ENCODE measurements around the gene NSUN4. TPM values are rescaled to one million over a fixed set of nuclear protein-coding genes. Genes with fewer than 3 reads are reported as not detected.
"Not testable (repeated sequence)": the region's sequence is repeated elsewhere in the genome, so short reads cannot be mapped to it uniquely, and the experiment has no call there.

NSUN4 gene
- 7.7 TPM for total RNA-seq

DNA sequence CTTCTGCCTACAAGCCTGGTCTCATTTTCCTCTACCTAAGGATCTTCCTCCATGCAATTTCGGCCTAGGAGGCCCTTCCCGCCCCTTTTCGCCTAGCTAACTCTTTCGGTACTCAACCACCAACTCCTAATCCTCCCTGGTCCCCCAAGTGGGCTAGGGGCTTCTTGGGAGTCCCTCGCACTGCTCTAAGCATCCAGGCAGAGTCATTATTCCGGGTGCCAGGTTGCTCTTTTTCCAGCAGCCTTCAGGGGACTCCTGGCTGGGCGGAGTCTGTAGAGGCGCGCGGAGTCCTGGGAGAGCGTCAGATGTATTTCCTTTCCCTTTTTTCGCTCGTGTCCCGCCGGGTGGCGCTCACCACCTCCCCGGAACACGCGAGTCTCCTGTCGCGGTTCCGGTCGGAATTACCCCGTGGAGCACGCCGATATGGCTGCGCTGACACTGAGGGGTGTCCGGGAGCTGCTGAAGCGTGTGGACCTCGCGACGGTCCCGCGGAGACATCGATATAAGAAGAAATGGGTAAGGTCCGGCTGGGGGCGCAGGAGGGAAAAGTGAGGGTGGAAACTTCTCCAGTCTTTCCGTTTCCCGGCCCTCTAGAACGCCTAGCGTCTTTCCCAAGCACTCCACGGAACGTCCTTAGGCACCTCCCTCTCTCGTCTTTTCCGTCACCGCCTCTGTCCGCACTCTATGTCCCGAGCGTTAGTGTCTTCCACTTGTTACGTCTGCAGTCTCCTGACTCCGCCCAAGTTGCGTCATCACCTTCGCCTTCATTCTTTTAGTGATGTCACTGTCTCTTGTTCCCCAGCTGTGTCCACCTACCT, at the start of gene NSUN4:
NSUN4 (plus strand) TSS at position 404 of the 818 bp plus-strand sequence; CDS start at position 424, 20 bp downstream.
- FAIRE-seq (no peak), DNase-seq (ENCODE audit: low spot score in 2 of 2) (peak; percentile 64 to 88)

DNA sequence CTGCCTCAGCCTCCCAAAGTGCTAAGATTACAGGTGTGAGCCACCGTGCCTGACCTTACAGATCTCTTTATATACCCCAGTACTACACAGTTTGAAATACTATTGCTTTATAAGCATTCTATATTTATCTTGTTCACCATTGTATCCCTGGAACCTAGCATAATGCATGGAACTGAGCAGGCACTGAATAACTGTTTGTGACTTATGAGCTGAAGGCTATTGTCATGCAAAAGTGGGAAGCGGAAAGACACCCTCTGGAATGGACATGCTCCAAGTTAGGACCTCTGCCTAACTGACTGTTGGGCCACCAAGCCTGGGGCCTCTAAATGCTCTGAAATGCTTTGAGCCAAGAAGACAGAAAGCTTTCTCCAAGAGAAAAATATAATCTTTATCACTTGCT, 45.3 kb upstream of the NSUN4 start:
- no peak for FAIRE-seq
- DNase-seq (ENCODE audit: low spot score in 2 of 2): no peak

DNA sequence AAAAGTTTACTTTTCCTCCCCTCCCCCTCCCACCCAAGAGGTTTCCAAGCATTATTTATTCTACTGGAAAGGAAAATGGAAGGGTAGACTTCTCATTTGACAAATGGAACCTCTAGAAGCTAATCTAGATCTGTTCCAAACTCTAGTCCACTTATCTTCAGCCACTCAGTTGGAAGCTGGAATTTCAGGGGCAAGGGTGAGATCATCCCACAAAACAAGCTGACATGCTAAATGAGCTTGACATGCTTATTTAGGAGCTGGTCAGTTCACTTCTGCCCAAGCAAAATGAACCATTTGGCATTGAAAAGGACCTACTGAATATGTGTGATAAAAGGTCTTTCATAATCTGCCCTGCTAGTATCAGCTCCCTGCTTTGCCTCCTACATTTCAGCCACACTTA, 42.2 kb upstream of the NSUN4 start:
- FAIRE-seq (no peak), DNase-seq (ENCODE audit: low spot score in 2 of 2) (no peak)

DNA sequence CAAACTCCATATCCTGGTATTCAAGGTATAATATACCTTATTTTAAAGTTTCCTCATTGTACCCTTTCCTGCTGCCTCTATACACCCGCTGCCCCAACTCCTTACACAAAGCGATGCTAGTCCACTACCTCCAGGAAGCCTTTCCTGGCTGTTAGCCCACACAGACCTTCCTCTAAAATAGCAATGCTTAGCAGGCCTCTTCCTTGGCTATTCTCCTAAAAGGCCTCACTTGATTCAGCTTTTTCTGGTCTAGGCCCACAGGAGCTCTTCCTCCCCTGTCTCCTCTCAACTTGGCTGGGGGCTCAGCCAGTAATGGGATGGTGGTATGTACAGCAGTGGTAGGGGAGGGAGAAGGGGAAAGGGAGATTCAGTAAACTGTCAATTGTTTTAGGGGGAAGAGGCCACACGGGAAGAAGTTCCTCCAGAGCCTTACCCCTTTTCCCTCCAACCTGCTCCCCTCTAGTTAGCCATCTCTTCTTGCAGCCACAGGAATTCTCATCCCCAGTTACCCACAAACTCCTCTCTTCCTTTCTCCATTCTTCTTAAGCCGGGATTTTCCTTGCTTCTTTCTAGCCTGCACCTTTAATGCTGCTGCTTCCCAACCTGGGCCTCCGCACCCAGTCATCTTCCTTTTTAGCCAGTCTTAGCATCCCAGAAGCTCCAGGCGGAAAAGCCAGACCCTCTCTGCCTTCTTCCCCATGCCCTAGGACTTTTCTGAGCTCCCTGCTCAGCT, 39.8 kb upstream of the NSUN4 start:
- FAIRE-seq (no peak), DNase-seq (ENCODE audit: low spot score in 2 of 2) (no peak)

DNA sequence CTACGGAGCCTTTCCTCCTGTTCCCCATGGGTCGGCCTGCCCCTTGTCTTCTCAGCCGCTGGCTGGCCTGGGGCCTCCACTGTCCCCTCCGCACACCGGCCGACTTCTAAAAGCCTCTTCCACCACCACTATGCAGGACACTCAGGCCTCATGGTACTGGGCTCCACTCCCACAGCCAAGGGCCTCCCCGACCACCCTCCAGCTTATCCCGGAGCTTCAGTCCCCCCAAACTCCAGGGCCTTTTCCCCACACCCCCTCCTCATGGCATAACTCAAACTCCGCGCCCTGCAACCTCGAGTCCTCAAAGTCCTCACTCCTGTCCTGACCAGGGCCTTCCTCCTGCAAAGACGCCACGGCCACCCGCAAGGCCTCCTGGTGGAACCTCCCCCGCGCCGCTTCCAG, 39.2 kb upstream of the NSUN4 start:
- no peak for DNase-seq (ENCODE audit: low spot score in 2 of 2)
- FAIRE-seq: no peak

DNA sequence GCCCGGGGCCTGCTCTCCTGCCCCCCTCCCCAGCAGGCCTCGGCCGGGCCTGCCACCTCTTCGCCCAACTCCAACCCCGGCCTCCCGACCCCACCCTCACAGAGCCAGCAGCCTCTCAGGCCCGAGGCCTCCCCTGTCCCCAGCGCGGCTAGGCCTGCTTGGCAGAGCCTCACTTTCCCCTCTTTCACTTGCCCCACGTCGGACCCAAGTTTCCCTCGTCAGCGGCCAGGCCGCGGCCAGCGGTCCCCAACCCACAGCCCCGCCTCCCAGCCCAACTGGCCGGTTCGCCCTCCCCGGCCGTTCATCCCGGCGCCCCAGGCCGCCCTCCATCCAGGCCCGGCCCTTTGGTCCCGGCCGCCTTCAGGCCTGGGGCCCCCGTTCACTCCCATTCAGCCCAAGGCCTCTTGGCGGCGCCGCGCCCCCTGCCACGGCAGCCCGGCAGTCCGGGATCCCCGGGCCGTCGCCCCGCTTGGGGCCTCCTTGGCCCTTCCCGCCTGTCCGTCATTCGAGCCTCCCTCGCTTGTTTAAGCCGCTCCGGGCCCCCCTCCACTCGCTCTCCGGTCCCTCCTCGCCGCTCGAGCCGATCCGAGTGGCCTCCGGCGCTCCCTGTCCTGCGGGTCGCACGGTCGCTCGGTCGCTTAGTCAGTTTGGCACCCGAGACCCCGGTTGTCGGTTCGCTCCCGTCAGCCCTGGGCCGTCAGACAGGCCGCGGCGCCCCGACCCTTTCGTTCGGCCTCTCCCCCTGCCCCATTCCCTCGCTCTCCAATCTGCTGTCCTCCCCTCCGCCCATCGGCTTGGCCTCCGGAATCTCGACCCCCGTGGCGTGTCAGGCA, 38.6 kb upstream of the NSUN4 start:
- FAIRE-seq (no peak), DNase-seq (ENCODE audit: low spot score in 2 of 2) (peak; percentile 51 to 64)

DNA sequence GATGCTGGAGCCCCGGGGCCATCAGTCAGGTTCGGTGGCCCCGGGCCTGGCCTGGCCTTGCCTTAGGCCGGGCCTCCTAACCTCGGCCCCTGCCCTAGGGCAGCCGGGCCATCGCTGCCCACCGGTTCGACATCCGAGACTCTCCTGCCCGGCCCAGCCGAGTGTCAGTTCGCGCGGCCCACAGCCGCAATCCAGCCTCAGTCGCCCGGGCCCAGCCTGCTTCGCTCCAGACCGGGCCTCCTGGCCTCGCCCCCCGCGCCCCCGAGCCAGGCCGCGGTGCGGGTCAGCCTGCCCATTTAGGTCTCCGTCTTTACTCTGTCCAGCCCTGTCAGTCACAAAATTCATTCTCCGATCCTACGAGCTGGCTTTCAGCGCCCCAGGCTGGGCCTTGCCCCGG, 38.0 kb upstream of the NSUN4 start:
- DNase-seq (ENCODE audit: low spot score in 2 of 2): peak in 1 of 2 donors; percentile 49

DNA sequence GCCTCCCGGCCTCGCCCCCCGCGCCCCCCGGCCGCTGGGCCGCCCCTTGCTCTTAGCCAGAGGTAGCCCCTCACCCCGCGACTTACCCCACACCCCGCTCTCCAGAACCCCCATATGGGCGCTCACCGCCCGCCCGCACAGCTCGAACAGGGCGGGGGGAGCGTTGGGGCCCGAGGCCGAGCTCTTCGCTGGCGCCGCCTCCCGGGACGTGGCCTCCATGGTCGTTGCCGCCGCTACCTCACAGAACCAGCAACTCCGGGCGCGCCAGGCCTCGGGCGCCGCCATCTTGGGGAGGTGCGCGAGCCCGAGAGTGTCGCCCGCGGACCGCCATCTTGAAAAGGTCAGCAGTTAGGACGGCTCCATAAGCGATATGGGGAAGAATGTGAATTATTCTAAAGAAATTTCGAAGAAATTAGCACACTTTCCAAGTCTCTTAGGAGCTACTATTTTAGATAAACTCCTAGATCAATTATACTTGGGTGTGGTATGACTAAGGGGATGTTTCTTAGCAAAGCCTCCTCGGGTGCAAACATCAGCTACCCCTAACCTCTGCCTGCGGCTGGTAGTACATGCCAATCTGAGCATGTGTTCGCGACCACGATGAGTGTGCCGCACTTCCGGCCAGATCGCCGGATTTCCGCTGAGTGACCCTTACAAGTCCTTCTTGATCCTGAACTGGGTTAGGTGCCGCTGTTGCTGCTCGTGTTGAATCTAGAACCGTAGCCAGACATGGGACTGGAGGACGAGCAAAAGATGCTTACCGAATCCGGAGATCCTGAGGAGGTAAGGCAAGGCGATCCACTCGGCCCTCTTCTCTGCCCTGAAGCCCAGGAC, 37.4 kb upstream of the NSUN4 start, which contains the start of the genes LRRC41 and UQCRH:
LRRC41 (minus strand) TSS at position 579 of the 834 bp plus-strand sequence; CDS start at position 285, 294 bp downstream.
UQCRH (plus strand) TSS at position 661 of the 834 bp plus-strand sequence; CDS start at position 730, 69 bp downstream.
- FAIRE-seq: no peak
- peak; percentile 92 to 95 for DNase-seq (ENCODE audit: low spot score in 2 of 2)

More for the DNA sequence above, 38.0 kb upstream of the NSUN4 start:
- FAIRE-seq: no peak

DNA sequence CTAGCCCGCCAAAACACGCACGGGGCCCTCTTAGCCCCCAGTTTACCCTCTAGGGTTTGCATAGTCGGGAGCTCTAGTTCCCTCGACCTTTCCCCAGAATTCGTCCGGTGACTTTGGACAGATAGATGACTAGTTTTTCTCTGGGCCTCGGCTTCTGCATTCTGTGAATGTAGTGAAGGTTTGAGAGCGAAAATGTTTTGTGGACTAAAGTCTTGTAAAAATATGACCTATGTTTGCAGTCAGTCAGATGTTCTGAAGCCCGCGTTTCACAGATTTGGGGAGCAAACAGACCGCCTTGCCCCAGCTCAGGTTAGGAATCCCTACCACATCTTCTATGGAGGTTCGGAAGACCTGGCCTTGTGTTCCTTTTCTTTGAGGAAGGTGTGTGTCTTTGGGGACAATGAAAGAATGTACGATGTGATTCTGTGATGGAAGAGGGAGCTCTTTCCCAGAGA, 36.7 kb upstream of the NSUN4 start:
- DNase-seq (ENCODE audit: low spot score in 2 of 2): no peak
- FAIRE-seq: no peak

DNA sequence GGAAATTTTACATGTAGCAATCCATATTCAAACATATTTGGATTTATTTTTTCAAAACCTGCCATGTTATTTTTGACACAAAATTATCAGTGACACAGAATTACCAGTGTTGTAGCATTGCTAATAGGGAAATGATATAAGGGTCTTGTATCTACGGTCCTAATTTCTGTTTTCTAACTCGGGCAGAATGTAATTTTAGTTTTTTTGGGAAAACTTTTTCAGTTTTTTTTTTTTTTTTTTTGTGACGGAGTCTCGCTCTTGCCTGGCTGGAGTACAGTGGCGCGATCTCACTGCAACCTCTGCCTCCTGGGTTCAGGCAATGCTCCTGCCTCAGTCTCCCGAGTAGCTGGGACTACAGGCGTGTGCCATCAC, 34.5 kb upstream of the NSUN4 start:
- no peak for DNase-seq (ENCODE audit: low spot score in 2 of 2)
- FAIRE-seq: no peak

DNA sequence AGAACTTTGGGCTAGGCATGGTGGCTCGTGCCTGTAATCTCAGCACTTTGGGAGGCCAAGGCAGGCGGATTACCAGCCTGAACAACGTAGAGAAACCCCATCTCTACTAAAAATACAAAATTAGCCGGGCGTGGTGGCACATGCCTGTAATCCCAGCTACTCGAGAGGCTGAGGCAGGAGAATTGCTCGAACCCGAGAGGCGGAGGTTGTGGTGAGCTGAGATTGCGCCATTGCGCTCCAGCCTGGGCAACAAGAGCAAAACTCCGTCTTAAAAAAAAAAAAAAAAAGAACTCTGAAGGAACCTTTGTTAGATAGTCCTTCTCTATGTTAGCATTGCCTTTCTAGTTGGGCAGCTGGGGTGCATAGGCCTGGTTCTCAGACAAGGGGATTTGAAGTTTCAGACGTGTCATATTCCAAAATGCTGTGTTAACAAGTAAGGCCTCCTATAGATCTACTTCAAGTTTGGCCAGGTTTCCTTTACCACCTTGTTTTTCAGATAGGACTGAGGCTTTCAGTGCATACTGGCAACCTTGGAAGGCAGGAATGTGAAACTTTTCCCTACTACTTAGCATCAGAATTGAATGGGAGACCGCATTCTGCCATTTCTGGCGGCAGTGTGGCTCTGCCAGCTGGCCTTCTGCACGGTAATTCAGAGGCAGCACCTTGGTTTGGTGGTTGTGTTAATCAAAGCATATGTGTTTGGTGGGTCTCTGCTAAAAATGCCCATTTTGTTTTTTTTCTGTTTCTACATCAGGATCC, 31.0 kb upstream of the NSUN4 start:
- DNase-seq (ENCODE audit: low spot score in 2 of 2) (no peak), FAIRE-seq (no peak)

DNA sequence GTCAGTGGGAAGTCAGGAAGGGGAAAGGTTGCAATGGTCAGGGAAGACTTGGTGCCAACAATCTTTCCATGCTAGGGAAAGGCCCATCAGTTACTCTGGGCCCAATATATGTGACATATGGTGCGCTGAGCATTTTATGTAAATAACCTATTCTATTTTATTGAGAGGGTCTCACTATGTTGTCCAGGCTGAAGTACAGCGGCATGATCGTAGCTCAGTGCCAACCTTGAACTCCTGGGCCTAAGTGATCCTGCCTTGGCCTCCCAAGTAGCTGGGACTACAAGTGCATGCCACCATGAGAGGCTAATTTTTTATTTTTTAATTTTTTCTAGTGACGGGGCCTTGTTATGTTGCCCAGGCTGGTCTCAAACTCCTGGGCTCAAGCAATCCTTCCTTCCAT, 30.3 kb upstream of the NSUN4 start:
- no peak for FAIRE-seq
- no peak for DNase-seq (ENCODE audit: low spot score in 2 of 2)

DNA sequence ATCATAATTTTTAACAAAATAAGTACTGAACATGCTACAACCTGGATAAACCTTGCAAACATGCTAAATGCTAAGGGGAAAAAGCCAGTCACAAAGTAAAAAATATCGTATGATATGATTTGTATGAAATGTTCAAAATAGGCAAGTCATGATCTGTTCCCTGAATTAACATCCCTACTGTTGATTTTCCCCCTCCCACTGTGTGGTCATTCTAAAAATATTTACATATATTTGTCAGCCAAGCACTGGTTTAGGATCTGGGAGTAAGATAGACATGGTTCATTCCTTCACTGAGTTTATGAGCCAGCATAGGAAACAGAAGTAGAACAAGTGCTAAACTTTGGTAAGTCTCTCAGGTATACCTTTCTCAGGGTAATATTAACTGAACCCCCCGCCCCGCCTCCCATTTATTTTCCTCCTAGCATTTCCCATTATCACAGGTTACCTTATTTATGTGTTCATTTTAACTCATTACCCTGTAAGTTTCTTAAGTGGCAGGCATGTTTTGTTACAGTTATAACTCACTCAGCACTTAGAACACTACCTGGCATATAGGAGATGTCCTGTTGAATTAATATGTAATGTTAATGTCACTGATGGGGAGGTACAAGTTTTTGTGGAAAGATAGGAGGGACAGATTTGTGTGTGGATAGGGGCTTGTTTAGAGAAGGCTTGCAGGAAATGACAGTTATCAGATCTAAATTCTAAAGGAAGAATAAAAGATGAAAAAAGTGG, 24.8 kb upstream of the NSUN4 start:
- no peak for DNase-seq (ENCODE audit: low spot score in 2 of 2)
- FAIRE-seq: no peak

DNA sequence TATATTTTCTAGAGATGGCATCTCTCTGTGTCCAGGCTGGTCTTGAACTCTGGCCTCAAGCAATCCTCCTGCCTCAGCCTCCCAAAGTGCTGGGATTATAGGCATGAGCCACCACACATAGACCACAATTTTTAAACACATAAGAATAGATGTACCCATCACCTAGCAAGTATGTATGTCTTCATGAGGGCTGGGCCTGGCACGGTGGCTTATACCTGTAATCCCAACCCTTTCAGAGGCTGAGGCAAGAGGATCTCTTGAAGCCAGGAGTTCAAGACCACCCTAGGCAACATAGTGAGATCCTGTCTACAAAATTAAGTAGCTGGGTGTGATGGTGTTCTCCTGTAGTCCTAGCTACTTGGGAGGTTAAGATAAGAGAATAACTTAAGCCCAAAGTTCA, 23.3 kb upstream of the NSUN4 start:
- no peak for FAIRE-seq
- DNase-seq (ENCODE audit: low spot score in 2 of 2): no peak

DNA sequence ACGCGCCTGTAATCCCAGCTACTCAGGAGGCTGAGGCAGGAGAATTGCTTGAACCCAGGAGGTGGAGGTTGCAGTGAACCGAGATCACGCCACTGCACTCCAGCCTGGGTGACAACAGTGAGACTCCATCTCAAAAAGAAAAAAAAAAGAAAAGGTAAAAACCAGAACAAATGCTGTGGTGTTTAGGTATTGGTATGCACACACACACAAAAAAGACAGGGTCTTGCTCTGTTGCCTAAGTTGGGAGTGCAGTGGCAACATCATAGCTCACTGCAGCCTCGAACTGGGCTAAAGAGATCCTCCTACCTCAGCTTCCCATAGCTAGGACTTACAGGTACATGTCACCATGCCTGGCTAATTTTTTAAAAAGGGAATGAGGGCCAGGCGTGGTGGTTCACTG, 21.3 kb upstream of the NSUN4 start:
- not testable (repeated sequence) for DNase-seq (ENCODE audit: low spot score in 2 of 2); FAIRE-seq

DNA sequence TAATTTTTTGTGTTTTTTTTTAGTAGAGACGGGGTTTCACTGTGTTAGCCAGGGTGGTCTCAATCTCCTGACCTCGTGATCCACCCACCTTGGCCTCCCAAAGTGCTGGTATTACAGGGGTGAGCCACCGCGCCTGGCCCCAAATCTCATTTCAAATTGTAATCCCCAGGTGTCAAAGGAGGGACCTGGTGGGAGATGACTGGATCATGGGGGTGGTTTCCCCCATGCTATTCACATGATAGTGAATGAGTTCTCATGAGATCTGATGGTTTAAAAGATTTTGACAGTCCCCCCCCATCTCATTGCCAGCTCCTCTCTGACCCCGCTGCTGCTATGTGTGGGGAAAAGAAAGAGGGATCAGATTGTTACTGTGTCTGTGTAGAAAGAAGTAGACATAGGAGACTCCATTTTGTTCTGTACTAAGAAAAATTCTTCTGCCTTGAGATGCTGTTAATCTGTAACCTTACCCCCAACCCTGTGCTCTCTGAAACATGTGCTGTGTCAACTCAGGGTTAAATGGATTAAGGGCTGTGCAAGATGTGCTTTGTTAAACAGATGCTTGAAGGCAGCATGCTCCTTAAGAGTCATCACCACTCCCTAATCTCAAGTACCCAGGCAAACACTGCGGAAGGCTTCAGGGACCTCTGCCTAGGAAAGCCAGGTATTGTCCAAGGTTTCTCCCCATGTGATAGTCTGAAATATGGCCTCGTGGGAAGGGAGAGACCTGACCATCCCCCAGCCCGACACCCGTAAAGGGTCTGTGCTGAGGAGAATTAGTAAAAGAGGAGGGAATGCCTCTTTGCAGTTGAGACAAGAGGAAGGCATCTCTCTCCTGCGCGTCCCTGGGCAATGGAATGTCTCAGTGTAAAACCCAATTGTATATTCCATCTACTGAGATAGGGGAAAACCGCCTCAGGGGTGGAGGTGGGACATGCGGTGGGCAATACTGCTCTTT, 20.4 kb upstream of the NSUN4 start:
- FAIRE-seq; DNase-seq (ENCODE audit: low spot score in 2 of 2): not testable (repeated sequence)

DNA sequence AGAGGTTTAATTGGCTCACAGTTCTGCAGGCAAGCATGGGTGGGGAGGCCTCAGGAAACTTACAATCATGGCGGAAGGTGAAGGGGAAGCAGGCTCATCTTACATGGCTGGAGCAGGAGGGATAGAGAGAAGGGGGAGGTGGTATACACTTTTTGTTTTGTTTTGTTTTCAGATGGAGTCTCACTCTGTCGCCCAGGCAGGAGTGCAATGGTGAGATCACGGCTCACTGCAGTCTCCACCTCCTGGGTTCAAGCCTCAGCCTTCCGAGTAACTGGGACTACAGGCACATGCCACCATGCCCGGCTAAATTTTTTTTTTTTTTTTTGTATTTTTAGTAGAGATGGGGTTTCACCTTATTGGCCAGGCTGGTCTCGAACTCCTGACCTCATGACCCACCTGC, 18.4 kb upstream of the NSUN4 start:
- FAIRE-seq: not testable (repeated sequence)

More for the DNA sequence above, 18.4 kb upstream of the NSUN4 start:
- not testable (repeated sequence) for DNase-seq (ENCODE audit: low spot score in 2 of 2)

Measured in frontal cortex (tissue), 4 donors.